ENCODE data around the gene SLC12A4. TPM values are rescaled to one million over a fixed set of nuclear protein-coding genes. Genes with fewer than 3 reads are reported as not detected.
A peak's percentile ranks its signal among the peaks of the same experiment; 100 is the strongest.

SLC12A4 gene
- total and polyA plus RNA-seq, 2 of the 13 experiments (the other 11 are each of a cell fraction or from before 2014, with no cell fraction given), result 65.1 to 84.3 TPM

DNA sequence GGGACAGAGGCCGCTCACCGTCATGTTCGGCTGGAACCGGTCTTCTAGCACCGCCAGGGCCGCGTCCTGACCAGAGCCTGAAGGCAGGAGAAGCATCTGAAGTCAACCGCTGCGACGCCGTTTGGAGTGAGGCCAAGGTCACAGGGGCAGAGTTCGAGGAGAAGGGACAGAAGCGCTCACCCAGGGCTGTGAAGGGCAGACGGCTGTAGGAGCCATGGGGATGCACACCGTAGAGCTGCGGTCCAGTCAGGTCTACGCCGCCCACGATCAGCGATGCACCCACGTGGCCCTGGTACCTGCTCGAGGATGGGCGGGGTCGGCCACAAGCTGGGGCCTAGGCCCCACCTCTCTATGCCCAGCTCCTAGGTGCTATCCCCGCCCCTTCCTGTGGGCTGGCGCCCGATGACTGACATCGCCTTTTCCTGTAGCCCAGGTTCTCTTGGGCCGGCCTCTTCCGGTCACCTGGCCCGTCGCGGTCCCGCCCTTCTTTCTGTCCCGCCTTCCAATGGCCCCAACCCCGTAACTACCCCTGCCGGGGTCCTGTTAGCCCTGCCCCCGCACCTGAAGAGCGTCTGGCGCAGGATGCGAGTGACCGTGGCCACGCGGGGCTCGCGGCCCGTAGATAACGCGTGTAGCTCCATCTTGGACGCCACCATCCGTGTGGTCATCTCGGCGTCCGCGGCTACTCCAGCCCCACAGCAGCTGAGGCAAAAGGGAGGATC lies 32.9 kb downstream of the SLC12A4 start (continued):
- TF ChIP-seq, protein P1, sequence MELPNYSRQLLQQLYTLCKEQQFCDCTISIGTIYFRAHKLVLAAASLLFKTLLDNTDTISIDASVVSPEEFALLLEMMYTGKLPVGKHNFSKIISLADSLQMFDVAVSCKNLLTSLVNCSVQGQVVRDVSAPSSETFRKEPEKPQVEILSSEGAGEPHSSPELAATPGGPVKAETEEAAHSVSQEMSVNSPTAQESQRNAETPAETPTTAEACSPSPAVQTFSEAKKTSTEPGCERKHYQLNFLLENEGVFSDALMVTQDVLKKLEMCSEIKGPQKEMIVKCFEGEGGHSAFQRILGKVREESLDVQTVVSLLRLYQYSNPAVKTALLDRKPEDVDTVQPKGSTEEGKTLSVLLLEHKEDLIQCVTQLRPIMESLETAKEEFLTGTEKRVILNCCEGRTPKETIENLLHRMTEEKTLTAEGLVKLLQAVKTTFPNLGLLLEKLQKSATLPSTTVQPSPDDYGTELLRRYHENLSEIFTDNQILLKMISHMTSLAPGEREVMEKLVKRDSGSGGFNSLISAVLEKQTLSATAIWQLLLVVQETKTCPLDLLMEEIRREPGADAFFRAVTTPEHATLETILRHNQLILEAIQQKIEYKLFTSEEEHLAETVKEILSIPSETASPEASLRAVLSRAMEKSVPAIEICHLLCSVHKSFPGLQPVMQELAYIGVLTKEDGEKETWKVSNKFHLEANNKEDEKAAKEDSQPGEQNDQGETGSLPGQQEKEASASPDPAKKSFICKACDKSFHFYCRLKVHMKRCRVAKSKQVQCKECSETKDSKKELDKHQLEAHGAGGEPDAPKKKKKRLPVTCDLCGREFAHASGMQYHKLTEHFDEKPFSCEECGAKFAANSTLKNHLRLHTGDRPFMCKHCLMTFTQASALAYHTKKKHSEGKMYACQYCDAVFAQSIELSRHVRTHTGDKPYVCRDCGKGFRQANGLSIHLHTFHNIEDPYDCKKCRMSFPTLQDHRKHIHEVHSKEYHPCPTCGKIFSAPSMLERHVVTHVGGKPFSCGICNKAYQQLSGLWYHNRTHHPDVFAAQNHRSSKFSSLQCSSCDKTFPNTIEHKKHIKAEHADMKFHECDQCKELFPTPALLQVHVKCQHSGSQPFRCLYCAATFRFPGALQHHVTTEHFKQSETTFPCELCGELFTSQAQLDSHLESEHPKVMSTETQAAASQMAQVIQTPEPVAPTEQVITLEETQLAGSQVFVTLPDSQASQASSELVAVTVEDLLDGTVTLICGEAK (IDR thresholded peaks at IDR 0.05), result no peak
- TF ChIP-seq, protein P1 (CRISPR knock-in tag; IDR thresholded peaks at IDR 0.05), result 0 out of 2 replicates have a peak, but pooled peaks have one; percentile 21
- TF ChIP-seq, protein P2, sequence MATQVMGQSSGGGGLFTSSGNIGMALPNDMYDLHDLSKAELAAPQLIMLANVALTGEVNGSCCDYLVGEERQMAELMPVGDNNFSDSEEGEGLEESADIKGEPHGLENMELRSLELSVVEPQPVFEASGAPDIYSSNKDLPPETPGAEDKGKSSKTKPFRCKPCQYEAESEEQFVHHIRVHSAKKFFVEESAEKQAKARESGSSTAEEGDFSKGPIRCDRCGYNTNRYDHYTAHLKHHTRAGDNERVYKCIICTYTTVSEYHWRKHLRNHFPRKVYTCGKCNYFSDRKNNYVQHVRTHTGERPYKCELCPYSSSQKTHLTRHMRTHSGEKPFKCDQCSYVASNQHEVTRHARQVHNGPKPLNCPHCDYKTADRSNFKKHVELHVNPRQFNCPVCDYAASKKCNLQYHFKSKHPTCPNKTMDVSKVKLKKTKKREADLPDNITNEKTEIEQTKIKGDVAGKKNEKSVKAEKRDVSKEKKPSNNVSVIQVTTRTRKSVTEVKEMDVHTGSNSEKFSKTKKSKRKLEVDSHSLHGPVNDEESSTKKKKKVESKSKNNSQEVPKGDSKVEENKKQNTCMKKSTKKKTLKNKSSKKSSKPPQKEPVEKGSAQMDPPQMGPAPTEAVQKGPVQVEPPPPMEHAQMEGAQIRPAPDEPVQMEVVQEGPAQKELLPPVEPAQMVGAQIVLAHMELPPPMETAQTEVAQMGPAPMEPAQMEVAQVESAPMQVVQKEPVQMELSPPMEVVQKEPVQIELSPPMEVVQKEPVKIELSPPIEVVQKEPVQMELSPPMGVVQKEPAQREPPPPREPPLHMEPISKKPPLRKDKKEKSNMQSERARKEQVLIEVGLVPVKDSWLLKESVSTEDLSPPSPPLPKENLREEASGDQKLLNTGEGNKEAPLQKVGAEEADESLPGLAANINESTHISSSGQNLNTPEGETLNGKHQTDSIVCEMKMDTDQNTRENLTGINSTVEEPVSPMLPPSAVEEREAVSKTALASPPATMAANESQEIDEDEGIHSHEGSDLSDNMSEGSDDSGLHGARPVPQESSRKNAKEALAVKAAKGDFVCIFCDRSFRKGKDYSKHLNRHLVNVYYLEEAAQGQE (IDR thresholded peaks at IDR 0.05; ENCODE audit: borderline replicate concordance in 1 of 2, low read depth in 1 of 2, low read length in 2 of 2), result no peak
- TF ChIP-seq, protein P3, sequence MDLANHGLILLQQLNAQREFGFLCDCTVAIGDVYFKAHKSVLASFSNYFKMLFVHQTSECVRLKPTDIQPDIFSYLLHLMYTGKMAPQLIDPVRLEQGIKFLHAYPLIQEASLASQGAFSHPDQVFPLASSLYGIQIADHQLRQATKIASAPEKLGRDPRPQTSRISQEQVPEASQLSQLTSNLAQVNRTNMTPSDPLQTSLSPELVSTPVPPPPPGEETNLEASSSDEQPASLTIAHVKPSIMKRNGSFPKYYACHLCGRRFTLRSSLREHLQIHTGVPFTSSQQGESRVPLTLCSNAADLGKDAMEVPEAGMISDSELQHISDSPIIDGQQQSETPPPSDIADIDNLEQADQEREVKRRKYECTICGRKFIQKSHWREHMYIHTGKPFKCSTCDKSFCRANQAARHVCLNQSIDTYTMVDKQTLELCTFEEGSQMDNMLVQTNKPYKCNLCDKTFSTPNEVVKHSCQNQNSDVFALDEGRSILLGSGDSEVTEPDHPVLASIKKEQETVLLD (CRISPR knock-in tag; IDR thresholded peaks at IDR 0.05; ENCODE audit: low read depth), result no peak
- TF ChIP-seq ZNF660 (CRISPR knock-in tag; IDR thresholded peaks at IDR 0.05; ENCODE audit: borderline replicate concordance, low read depth) (no peak; the same call in 1 of the 2 replicates), ZMYM4 (CRISPR knock-in tag; IDR thresholded peaks at IDR 0.05) (peak; percentile 52), ZNF354B (CRISPR knock-in tag; IDR thresholded peaks at IDR 0.05) (peak; percentile 88; the same call in 1 of the 2 replicates), ZNF432 (CRISPR knock-in tag; IDR thresholded peaks at IDR 0.05; ENCODE audit: borderline replicate concordance) (no peak), KLF9 (CRISPR knock-in tag; IDR thresholded peaks at IDR 0.05; ENCODE audit: low read depth) (peak; percentile 92), NR2F1 (CRISPR knock-in tag; IDR thresholded peaks at IDR 0.05) (no peak; a peak in 2 of 4 replicates)
- TF ChIP-seq, protein P4, sequence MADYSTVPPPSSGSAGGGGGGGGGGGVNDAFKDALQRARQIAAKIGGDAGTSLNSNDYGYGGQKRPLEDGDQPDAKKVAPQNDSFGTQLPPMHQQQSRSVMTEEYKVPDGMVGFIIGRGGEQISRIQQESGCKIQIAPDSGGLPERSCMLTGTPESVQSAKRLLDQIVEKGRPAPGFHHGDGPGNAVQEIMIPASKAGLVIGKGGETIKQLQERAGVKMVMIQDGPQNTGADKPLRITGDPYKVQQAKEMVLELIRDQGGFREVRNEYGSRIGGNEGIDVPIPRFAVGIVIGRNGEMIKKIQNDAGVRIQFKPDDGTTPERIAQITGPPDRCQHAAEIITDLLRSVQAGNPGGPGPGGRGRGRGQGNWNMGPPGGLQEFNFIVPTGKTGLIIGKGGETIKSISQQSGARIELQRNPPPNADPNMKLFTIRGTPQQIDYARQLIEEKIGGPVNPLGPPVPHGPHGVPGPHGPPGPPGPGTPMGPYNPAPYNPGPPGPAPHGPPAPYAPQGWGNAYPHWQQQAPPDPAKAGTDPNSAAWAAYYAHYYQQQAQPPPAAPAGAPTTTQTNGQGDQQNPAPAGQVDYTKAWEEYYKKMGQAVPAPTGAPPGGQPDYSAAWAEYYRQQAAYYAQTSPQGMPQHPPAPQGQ (CRISPR knock-in tag; IDR thresholded peaks at IDR 0.05; ENCODE audit: borderline replicate concordance), result peak; percentile 67; the same call in 1 of the 2 replicates
